ENCODE measurements around the gene LPP. TPM values are rescaled to one million over a fixed set of nuclear protein-coding genes. Genes with fewer than 3 reads are reported as not detected.

Gene LPP
- total and polyA plus RNA-seq, 2 of the 4 experiments (the other 2 are of a cell fraction) = 16.0 to 130 TPM

GRCh38 chr3:188350961-188351360, 197.0 kb downstream of the LPP start:
- Histone ChIP-seq H2BK5ac (ENCODE audit: low read depth, low read length, poor library complexity, severe bottlenecking) (no peak overlapping the region), H3K9me1 (ENCODE audit: insufficient read depth, low read length) (peaks cover 29% of the 10 kb centered on the region), H3K14ac (replicated peaks; ENCODE audit: low read depth, low read length) (no peak overlapping the region), H2BK120ac (ENCODE audit: low read depth, low read length) (no peak overlapping the region), H2AFZ (replicated peaks; ENCODE audit: low read length, poor library complexity) (no peak overlapping the region), H3K18ac (ENCODE audit: low read depth, low read length) (no peak overlapping the region), H3K79me1 (ENCODE audit: low read depth in 1 of 2, low read length in 2 of 2) (peaks cover 44 to 79% of the 10 kb centered on the region in 2 experiments), H4K20me1 (ENCODE audit: insufficient read depth, low read length) (peaks cover 62% of the 10 kb centered on the region), H3K36me3 (ENCODE audit: control insufficient read depth, insufficient read depth, low read length) (peaks cover 10% of the 10 kb centered on the region), H3K9ac (ENCODE audit: low read depth, low read length) (no peak overlapping the region), H2AK9ac (replicated peaks; ENCODE audit: low read depth, low read length, poor library complexity) (no peak overlapping the region), H2AK5ac (ENCODE audit: low read depth, low read length) (no peak overlapping the region), H3K9me3 (ENCODE audit: control insufficient read depth, insufficient read depth, low read length) (no peaks in the 10 kb centered on the region), H4K91ac (ENCODE audit: insufficient read depth, low read depth, low read length) (no peak overlapping the region), H4K8ac (ENCODE audit: low read depth in 2 of 2, low read length in 2 of 2) (no peak overlapping the region), H3K4me3 (ENCODE audit: insufficient read depth, low read depth, low read length) (no peak overlapping the region), H3K27ac (ENCODE audit: insufficient read depth, low read length) (no peak overlapping the region), H3K23ac (ENCODE audit: low read depth, low read length) (no peak overlapping the region), H3K4me2 (ENCODE audit: low read depth, low read length) (no peak overlapping the region), H2BK15ac (ENCODE audit: low read depth, low read length) (no peak overlapping the region), H3K4ac (ENCODE audit: low read depth, low read length) (no peak overlapping the region), H3K4me1 (ENCODE audit: control insufficient read depth, insufficient read depth, low read length) (peaks cover 11% of the 10 kb centered on the region), H3K27me3 (ENCODE audit: control insufficient read depth, insufficient read depth, low read length) (no peaks in the 10 kb centered on the region), H4K5ac (ENCODE audit: low read depth, low read length) (no peak overlapping the region), H2BK20ac (ENCODE audit: low read depth, low read length) (no peak overlapping the region), H3K56ac (ENCODE audit: extremely low read depth, insufficient read depth, low read length) (no peak overlapping the region)
- TF ChIP-seq POLR2A (IDR thresholded peaks at IDR 0.05; ENCODE audit: low read depth, low read length) (no peak), MAFK (IDR thresholded peaks at IDR 0.05; ENCODE audit: low read depth, low read length) (no peak), RFX5 (IDR thresholded peaks at IDR 0.05; ENCODE audit: low read depth, low read length) (no peak), ELK1 (IDR thresholded peaks at IDR 0.05; ENCODE audit: borderline replicate concordance, low read depth, low read length) (no peak), MAZ (IDR thresholded peaks at IDR 0.05; ENCODE audit: borderline replicate concordance, low read depth, low read length) (no peak), SMC3 (IDR thresholded peaks at IDR 0.05; ENCODE audit: low read depth, low read length) (no peak), RCOR1 (IDR thresholded peaks at IDR 0.05; ENCODE audit: insufficient replicate concordance, low read length) (no peak), NFE2L2 (IDR thresholded peaks at IDR 0.05; ENCODE audit: low read depth, low read length) (no peak)
- ChIA-PET CTCF (interaction anchor here (0.6 to 1.4 kb wide), 2 partner anchors 17 to 63 kb away, joined by 3 to 4 read pairs; no protein-coding TSS in a partner anchor), POLR2A (ENCODE audit: unreplicated experiment) (no interaction called here)
- DNase-seq = no peak
- dilution Hi-C loops (cut with HindIII; ENCODE audit: low sequenced_read_pairs, unreplicated experiment) = no loop called here
- no TSS peak for BruUV-seq (replicated peaks)
- ATAC-seq (ENCODE audit: low read depth) = no peak
- no CpG with 5 or more reads among the region's 2 CpGs for WGBS, 2 experiments (ENCODE audit: extremely low coverage in 2 of 2, insufficient read length in 1 of 2)
- intact Hi-C loops (cut with micrococcal nuclease) = no loop called here
- in situ Hi-C loops (cut with MboI; ENCODE audit: low sequenced_read_pairs) = no loop called here
